Measurements from ENCODE around the gene DCBLD2.

DCBLD2 gene

DNA sequence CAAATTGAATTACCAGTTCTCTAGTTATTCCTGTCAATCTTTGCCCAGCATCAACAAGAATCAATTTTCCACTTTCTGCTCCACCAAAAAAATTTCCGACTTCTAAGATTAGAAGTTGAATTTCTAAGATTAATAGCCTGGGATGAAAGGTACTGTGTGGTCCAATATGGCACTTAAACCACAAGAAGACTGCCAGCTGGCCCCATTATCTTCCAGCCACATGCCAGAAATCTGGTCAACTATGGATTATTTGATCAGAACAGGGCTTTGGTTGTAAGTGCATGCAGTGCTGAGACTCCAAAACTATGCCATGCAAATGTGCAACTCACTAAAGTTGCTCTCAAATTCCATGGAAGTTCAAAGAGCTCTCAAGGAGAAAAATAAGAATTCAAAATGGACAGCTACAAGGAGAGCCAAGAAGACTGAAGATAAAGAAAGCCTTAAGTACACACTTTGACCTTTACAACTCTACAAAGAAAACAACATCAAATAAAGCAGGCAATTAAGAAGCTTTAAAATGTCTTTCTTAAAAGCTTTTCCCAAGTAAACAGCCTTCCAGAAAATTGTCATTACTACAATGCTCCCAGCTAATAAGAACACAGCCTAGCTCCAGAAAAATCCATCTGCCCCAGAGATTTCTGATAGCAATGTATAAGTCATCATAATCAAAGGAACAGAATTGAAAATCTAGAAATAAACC is 74.1 kb downstream of the DCBLD2 start:
- H3K4me1 Mint-ChIP-seq (ENCODE audit: low read depth), result no peaks in the 10 kb centered on the region
- no peak overlapping the region for H3K27ac Mint-ChIP-seq
- no peak for DNase-seq
- no peak overlapping the region for H3K4me3 Mint-ChIP-seq
- H3K9me3 Mint-ChIP-seq, result peaks cover 16% of the 10 kb centered on the region
- H3K27me3 Mint-ChIP-seq, result no peaks in the 10 kb centered on the region
- no peaks in the 10 kb centered on the region for H3K36me3 Mint-ChIP-seq (ENCODE audit: low read depth)

DNA sequence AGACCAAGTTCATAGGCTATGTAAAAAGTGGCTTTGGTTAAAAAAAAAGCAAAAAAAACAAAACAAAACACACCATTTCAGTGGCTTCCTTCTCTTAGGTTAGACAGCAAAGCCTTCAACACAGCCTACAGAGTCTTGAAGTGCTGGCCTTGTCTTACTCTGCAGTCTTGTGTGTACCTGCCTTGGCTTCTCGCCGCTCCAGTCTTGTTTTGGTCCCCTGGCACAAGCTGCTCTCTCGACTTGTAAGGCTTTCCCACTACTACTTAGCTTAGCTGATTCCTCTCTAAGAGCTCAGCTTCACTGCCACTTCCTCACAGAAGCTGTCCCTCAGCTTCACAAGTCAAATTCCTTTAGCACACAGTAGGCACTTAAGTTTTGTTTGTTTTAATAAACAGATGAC is 75.4 kb downstream of the DCBLD2 start:
- no peak for DNase-seq
- no peaks in the 10 kb centered on the region for H3K27me3 Mint-ChIP-seq
- H3K36me3 Mint-ChIP-seq (ENCODE audit: low read depth), result no peaks in the 10 kb centered on the region
- H3K27ac Mint-ChIP-seq, result no peak overlapping the region
- H3K9me3 Mint-ChIP-seq, result peaks cover 10% of the 10 kb centered on the region
- H3K4me3 Mint-ChIP-seq, result no peak overlapping the region
- no peaks in the 10 kb centered on the region for H3K4me1 Mint-ChIP-seq (ENCODE audit: low read depth)

- no peaks in the 10 kb centered on the region for H3K36me3 Mint-ChIP-seq (ENCODE audit: low read depth)
- H3K4me3 Mint-ChIP-seq, result no peak overlapping the region
- peaks cover under 1% of the 10 kb centered on the region for H3K9me3 Mint-ChIP-seq
- no peaks in the 10 kb centered on the region for H3K27me3 Mint-ChIP-seq
- DNase-seq, result no peak
- no peaks in the 10 kb centered on the region for H3K4me1 Mint-ChIP-seq (ENCODE audit: low read depth)
- no peak overlapping the region for H3K27ac Mint-ChIP-seq
Measured at GRCh38 chr3:98824256-98824655, 77.2 kb downstream of the DCBLD2 start.

GRCh38 chr3:98823791-98824190 is 77.7 kb downstream of the DCBLD2 start:
- Mint-ChIP-seq H3K4me3 (no peak overlapping the region), H3K27ac (no peak overlapping the region), H3K4me1 (ENCODE audit: low read depth) (no peaks in the 10 kb centered on the region), H3K27me3 (no peaks in the 10 kb centered on the region), H3K9me3 (no peaks in the 10 kb centered on the region), H3K36me3 (ENCODE audit: low read depth) (no peaks in the 10 kb centered on the region)
- DNase-seq, result no peak

GRCh38 chr3:98821063-98821462 is 80.4 kb downstream of the DCBLD2 start:
- DNase-seq, result no peak
- Mint-ChIP-seq H3K9me3 (no peaks in the 10 kb centered on the region), H3K27me3 (no peaks in the 10 kb centered on the region), H3K4me1 (ENCODE audit: low read depth) (no peaks in the 10 kb centered on the region), H3K36me3 (ENCODE audit: low read depth) (peaks cover 2% of the 10 kb centered on the region), H3K4me3 (no peak overlapping the region), H3K27ac (no peak overlapping the region)

GRCh38 chr3:98817547-98818041 is 83.9 kb downstream of the DCBLD2 start:
- no peaks in the 10 kb centered on the region for H3K4me1 Mint-ChIP-seq (ENCODE audit: low read depth)
- no peak overlapping the region for H3K27ac Mint-ChIP-seq
- no peak for DNase-seq
- no peaks in the 10 kb centered on the region for H3K27me3 Mint-ChIP-seq
- no peaks in the 10 kb centered on the region for H3K9me3 Mint-ChIP-seq
- no peak overlapping the region for H3K4me3 Mint-ChIP-seq
- H3K36me3 Mint-ChIP-seq (ENCODE audit: low read depth), result peaks cover 2% of the 10 kb centered on the region

GRCh38 chr3:98814817-98815420 is 86.6 kb downstream of the DCBLD2 start:
- Mint-ChIP-seq H3K4me1 (ENCODE audit: low read depth) (no peaks in the 10 kb centered on the region), H3K9me3 (no peaks in the 10 kb centered on the region), H3K27me3 (no peaks in the 10 kb centered on the region), H3K4me3 (no peak overlapping the region), H3K27ac (no peak overlapping the region), H3K36me3 (ENCODE audit: low read depth) (peaks cover 2% of the 10 kb centered on the region)
- DNase-seq, result no peak

- Mint-ChIP-seq H3K9me3 (no peaks in the 10 kb centered on the region), H3K4me1 (ENCODE audit: low read depth) (no peaks in the 10 kb centered on the region), H3K36me3 (ENCODE audit: low read depth) (no peaks in the 10 kb centered on the region), H3K4me3 (no peak overlapping the region), H3K27ac (no peak overlapping the region), H3K27me3 (no peaks in the 10 kb centered on the region)
- DNase-seq, result no peak
Measured at GRCh38 chr3:98812851-98813374, 88.6 kb downstream of the DCBLD2 start.

- DNase-seq, result no peak
- no peaks in the 10 kb centered on the region for H3K9me3 Mint-ChIP-seq
- H3K27ac Mint-ChIP-seq, result no peak overlapping the region
- H3K4me3 Mint-ChIP-seq, result no peak overlapping the region
- H3K4me1 Mint-ChIP-seq (ENCODE audit: low read depth), result no peaks in the 10 kb centered on the region
- no peaks in the 10 kb centered on the region for H3K27me3 Mint-ChIP-seq
- peaks cover 2% of the 10 kb centered on the region for H3K36me3 Mint-ChIP-seq (ENCODE audit: low read depth)
Measured at GRCh38 chr3:98811048-98811447, 90.4 kb downstream of the DCBLD2 start.

- no peaks in the 10 kb centered on the region for H3K9me3 Mint-ChIP-seq
- H3K4me1 Mint-ChIP-seq (ENCODE audit: low read depth), result no peaks in the 10 kb centered on the region
- DNase-seq, result no peak
- peaks cover 2% of the 10 kb centered on the region for H3K36me3 Mint-ChIP-seq (ENCODE audit: low read depth)
- no peak overlapping the region for H3K4me3 Mint-ChIP-seq
- H3K27ac Mint-ChIP-seq, result no peak overlapping the region
- H3K27me3 Mint-ChIP-seq, result no peaks in the 10 kb centered on the region
Measured at GRCh38 chr3:98809557-98809956, 91.9 kb downstream of the DCBLD2 start.

- peaks cover 2% of the 10 kb centered on the region for H3K36me3 Mint-ChIP-seq (ENCODE audit: low read depth)
- H3K4me1 Mint-ChIP-seq (ENCODE audit: low read depth), result no peaks in the 10 kb centered on the region
- DNase-seq, result no peak
- no peak overlapping the region for H3K27ac Mint-ChIP-seq
- no peaks in the 10 kb centered on the region for H3K27me3 Mint-ChIP-seq
- H3K4me3 Mint-ChIP-seq, result no peak overlapping the region
- no peaks in the 10 kb centered on the region for H3K9me3 Mint-ChIP-seq
Measured at GRCh38 chr3:98808071-98808470, 93.4 kb downstream of the DCBLD2 start.

- no peaks in the 10 kb centered on the region for H3K27me3 Mint-ChIP-seq
- H3K4me3 Mint-ChIP-seq, result no peak overlapping the region
- H3K4me1 Mint-ChIP-seq (ENCODE audit: low read depth), result no peaks in the 10 kb centered on the region
- no peak for DNase-seq
- H3K36me3 Mint-ChIP-seq (ENCODE audit: low read depth), result peaks cover 2% of the 10 kb centered on the region
- no peak overlapping the region for H3K27ac Mint-ChIP-seq
- H3K9me3 Mint-ChIP-seq, result no peaks in the 10 kb centered on the region
Measured at GRCh38 chr3:98807561-98807960, 93.9 kb downstream of the DCBLD2 start.

GRCh38 chr3:98807011-98807410 is 94.5 kb downstream of the DCBLD2 start:
- Mint-ChIP-seq H3K9me3 (no peaks in the 10 kb centered on the region), H3K4me1 (ENCODE audit: low read depth) (no peaks in the 10 kb centered on the region), H3K27me3 (no peaks in the 10 kb centered on the region), H3K4me3 (no peak overlapping the region), H3K36me3 (ENCODE audit: low read depth) (peaks cover 2% of the 10 kb centered on the region), H3K27ac (no peak overlapping the region)
- DNase-seq, result no peak

GRCh38 chr3:98806521-98806920 is 95.0 kb downstream of the DCBLD2 start:
- no peaks in the 10 kb centered on the region for H3K9me3 Mint-ChIP-seq
- H3K27me3 Mint-ChIP-seq, result no peaks in the 10 kb centered on the region
- no peak for DNase-seq
- no peaks in the 10 kb centered on the region for H3K4me1 Mint-ChIP-seq (ENCODE audit: low read depth)
- H3K27ac Mint-ChIP-seq, result no peak overlapping the region
- H3K4me3 Mint-ChIP-seq, result no peak overlapping the region
- peaks cover 2% of the 10 kb centered on the region for H3K36me3 Mint-ChIP-seq (ENCODE audit: low read depth)

- no peaks in the 10 kb centered on the region for H3K9me3 Mint-ChIP-seq
- no peak overlapping the region for H3K27ac Mint-ChIP-seq
- no peaks in the 10 kb centered on the region for H3K4me1 Mint-ChIP-seq (ENCODE audit: low read depth)
- H3K27me3 Mint-ChIP-seq, result no peaks in the 10 kb centered on the region
- no peak for DNase-seq
- H3K36me3 Mint-ChIP-seq (ENCODE audit: low read depth), result peaks cover 2% of the 10 kb centered on the region
- no peak overlapping the region for H3K4me3 Mint-ChIP-seq
Measured at GRCh38 chr3:98805571-98805970, 95.9 kb downstream of the DCBLD2 start.

Measured in activated T-cell treated with anti-CD3 and anti-CD28 coated beads, Interleukin-2, amount 50 U/mL, for 24 hours (primary cell).